ENCODE data around the gene NT5DC1.
"Not testable (repeated sequence)": the region's sequence is repeated elsewhere in the genome, so short reads cannot be mapped to it uniquely, and the experiment has no call there.

Gene NT5DC1

DNA sequence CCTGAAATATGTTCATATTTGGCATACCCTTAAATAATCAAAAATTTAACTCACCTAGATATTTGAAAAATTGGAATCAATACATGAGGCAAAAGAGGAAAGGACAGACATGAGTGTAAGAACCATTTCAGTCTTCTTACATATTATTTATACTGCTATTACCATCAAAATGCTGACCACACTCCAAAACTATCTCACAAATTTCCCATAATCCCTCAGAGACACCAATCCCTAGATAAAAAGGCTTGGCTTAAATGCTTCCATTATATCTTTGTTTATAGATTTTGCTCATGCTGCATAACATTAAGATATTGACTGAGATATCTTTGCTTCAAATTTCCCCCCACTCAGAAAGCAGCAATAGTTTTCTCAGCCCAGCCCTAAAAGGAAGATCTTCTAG is 11.7 kb upstream of the NT5DC1 start:
- DNase-seq (ENCODE audit: low read depth in 2 of 2, low spot score in 1 of 2) = no peak

DNA sequence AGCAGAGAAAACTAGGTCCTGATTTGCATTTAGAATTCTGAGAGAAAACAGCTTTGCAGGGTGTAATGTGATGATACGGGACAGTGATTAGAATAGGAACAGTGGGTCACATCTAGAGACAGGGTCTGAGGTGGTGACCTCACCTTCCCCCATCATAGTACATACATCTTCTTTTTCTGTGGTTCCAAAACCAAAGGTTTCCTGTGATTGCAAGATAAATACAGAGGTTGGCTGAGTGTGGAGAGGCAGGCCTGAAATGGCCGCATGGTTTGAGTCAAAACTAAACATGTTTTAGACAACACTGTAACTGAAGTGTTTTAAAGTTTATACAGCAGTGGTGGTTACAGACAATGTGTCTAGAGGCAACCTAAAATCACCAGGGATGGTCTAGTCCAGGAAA is 10.4 kb upstream of the NT5DC1 start:
- no peak for DNase-seq (ENCODE audit: low read depth in 2 of 2, low spot score in 1 of 2)

DNA sequence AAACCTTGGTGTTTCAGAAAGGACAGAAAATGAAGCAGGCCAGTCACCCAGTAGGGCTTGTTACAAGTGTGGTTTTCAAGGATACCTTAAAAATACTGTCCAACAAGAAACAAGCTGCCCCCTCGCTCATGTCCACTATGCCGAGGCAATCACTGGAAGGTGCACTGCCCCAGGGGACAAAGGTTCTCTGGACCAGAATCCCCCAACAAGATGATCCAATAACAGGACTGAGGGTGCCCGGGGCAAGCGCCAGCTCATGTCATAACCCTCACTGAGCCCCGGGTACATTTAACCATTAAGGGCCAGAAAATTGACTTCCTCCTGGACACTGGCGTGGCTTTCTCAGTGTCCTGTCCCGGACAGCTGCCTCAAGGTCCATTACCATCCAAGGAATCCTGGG is 6.6 kb upstream of the NT5DC1 start:
- DNase-seq (ENCODE audit: low read depth in 2 of 2, low spot score in 1 of 2) = no peak

DNA sequence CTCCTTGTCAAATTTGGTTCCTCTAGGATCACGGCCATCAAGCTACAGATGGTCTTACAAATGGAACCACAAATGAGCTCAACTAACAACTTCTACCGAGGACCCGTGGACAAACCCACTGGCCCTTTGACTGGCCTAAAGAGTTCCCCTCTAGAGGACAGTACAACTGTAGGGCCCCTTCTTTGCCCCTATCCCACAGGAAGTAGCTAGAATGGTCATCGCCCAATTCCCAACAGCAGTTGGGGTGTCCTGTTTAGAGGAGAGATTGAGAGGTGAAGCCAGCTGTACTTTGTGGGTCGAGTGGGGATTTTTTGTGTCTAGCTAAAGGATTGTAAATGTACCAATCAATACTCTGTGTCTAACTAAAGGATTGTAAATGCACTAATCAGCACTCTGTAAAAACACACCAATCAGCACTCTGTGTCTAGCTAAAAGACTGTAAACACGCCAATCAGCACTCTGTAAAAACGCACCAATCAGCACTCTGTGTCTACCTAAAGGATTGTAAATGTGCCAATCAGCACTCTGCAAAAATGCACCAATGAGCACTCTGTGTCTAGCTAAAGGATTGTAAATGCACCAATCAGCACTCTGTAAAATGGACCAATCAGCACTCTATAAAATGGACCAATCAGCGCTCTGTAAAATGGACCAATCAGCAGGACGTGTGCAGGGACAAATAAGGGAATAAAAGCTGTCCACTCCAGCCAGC is 4.4 kb upstream of the NT5DC1 start:
- not testable (repeated sequence) for DNase-seq (ENCODE audit: low read depth in 2 of 2, low spot score in 1 of 2)

DNA sequence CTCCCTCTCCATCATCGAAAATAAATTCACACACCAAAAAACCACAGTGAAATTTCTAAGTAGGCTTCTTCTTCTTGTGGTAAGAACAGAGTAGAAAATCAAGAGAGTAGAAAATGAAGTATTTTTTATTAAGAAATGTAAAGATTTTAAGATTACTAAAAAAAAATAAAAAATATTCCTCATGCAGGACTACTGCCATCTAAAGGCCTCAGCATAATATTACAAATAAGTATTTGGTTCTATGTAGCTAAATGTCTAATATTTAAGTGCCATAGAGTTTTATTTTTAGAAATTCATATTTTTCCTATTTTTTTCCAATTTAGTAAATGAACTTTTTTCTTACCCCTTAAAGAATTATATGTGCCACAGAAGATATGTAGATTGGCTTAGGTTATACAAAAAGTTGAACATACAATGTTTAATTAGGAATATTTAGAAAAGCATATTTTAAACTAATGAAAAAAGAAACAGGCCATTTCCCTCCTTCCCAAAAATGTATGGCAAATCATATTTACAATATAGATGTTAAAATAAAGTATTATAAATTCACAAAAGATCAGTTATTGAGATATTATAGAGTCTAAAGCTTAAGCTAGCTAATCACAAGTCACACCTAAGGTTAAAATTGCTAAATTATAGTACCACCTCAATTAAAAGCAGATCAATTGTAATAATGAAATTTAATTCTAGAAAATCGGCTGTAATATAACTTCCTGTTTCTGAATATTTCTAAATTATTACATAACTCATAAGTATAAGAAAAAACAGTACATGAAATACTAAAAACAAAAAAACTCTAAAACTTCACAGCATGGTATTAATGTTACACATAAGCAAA is 3.5 kb upstream of the NT5DC1 start:
- DNase-seq (ENCODE audit: low read depth in 2 of 2, low spot score in 1 of 2) = no peak

DNA sequence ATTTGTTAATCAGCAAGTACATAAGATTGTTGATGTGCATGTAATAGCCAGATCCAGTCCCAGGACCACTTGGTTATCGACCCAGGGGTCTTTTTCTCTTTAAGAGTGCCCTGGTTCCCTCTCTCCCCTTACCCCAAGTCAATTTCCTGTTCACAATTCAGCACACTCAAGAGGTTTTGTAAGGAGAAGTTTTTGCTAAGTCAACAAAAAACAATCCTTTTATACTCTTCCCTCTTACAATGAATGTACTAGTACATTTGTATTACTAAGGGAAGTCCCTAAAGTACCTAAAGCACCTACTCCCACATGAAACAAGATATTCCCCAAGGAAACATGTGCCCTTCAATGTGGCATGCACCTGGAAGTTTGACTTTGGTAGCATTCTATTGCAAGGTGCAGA is 1.6 kb upstream of the NT5DC1 start:
- DNase-seq (ENCODE audit: low read depth in 2 of 2, low spot score in 1 of 2) = no peak

DNA sequence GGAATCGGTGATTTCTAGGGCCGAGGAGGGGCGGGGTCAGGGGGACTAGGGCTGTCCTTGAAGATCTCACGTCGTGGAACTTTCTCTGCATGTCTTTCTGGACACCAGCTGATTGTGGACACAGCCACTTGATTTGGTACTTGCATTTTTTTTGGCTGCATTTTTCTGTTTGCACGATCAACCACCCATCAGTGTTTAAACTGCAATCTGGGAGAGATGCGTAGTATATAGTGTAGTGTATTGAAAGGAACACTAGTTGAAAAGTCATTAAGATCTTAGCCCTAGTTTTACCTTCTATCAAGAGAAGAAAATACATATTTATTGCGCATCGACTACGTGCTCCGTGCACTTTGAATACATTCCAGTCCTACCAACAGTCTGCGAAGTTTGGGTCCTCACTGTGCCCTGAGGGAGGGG is 657 bp downstream of the NT5DC1 start:
- no peak for DNase-seq (ENCODE audit: low read depth in 2 of 2, low spot score in 1 of 2)

DNA sequence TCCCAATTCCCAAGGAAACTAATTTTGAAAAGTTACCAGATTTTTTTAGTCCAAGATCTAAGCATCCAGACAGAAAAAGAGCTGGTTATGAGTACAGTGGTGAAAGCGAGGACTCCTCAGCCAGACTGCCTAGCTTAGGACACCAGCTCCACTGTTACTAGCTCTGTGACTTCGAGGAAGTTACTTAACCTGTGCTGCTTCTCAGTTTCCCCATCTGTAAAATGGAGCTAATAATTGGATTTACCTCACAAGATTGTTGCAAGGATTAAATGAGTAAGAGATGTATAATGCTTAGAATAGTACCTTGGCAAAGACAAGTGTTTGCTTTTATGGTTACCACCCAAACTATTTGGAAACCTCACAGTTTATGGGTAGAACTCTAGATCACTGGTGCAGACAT is 1.1 kb downstream of the NT5DC1 start:
- no peak for DNase-seq (ENCODE audit: low read depth in 2 of 2, low spot score in 1 of 2)

DNA sequence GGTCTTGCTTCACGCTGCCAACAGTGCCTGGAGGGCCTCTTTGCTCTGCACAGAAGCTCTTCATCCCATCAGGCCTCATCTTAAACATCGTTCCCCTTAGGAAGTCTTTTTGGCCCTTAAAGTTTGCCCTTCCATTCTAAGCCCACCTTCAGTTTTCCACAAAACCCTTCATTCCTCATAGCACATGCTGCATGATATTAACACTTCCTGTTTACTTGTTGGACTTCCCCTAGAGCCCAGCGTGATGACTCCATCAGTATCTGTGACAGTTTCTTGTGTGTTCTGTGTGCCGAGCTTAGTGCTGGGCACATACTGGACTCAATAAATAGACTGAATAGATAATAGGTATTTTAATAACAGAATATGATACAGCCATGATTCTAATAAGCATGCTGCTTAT is 2.2 kb downstream of the NT5DC1 start:
- no peak for DNase-seq (ENCODE audit: low read depth in 2 of 2, low spot score in 1 of 2)

DNA sequence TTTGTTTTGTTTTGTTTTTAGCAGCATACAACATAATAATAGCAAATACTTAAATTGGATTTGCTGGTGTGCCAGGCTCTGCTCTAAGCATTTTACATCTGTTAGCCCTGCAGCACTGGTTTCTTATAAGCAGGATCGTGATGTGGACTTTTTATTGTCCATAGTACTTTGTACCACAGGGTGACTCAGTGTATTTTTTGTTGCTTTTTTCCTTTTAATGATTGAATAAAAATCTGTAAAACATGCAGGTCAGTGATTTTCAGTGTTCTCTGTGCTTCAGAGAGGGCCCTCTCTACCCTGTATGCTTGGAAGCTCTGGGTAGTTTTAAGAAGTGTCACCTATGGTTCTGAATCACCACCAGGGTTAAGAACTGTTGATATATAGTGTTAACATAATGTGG is 4.0 kb downstream of the NT5DC1 start:
- no peak for DNase-seq (ENCODE audit: low read depth in 2 of 2, low spot score in 1 of 2)

DNA sequence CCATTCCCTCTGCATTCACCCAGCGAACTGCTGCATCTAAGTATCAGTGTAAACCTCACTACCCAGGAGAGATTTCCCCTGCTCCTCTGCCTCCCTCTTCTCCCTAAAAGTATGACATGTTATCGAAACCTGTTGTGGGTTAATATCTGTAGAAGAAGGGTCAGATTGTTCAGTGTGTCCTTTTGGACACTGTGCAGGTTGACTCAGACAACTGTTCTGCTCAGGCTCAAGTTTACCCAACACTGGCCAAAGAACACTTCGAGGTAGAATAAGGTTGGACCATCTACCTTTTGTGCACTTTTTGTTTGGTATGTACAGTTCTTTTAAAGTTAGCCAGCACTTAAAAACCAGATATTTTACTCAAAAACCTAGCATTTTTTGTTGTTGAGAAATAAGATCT is 4.6 kb downstream of the NT5DC1 start:
- no peak for DNase-seq (ENCODE audit: low read depth in 2 of 2, low spot score in 1 of 2)

DNA sequence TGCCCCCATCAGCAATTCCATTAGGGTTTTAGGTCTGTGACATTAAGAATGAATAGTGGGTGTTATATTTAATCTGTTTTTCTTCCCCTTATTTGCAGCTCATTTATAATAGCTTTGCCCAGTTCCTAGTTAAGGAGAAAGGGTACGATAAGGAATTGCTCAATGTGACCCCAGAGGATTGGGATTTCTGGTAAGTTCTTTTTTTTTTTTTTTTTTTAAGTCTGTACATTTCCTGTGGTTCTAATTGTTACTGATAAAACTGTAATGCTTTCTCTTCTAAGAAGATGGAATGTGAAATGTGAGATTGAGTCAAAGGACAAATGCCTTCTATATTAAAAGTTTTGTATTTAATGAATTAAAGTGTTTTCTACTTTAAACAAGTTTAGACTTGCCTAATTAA is 5.5 kb downstream of the NT5DC1 start:
- DNase-seq (ENCODE audit: low read depth in 2 of 2, low spot score in 1 of 2) = no peak

DNA sequence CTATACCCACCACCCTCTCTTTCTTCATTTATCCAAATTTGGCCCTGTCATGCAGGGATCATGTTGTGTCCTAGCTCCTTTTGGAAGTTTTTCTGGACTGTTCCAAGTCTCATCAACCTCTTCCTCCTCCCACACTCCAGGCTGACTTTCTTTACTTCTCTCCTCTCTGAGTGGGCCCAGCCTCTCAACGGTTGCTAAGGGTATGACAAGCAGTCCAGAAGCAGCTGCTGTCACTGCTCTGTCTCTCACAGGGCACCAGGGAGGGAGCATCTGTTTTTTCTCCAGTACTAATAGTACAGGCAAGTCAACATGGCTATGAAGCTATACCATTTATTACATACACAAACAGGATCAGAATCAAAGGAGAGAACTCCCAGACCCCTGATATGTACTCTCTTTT is 8.2 kb downstream of the NT5DC1 start:
- no peak for DNase-seq (ENCODE audit: low read depth in 2 of 2, low spot score in 1 of 2)

DNA sequence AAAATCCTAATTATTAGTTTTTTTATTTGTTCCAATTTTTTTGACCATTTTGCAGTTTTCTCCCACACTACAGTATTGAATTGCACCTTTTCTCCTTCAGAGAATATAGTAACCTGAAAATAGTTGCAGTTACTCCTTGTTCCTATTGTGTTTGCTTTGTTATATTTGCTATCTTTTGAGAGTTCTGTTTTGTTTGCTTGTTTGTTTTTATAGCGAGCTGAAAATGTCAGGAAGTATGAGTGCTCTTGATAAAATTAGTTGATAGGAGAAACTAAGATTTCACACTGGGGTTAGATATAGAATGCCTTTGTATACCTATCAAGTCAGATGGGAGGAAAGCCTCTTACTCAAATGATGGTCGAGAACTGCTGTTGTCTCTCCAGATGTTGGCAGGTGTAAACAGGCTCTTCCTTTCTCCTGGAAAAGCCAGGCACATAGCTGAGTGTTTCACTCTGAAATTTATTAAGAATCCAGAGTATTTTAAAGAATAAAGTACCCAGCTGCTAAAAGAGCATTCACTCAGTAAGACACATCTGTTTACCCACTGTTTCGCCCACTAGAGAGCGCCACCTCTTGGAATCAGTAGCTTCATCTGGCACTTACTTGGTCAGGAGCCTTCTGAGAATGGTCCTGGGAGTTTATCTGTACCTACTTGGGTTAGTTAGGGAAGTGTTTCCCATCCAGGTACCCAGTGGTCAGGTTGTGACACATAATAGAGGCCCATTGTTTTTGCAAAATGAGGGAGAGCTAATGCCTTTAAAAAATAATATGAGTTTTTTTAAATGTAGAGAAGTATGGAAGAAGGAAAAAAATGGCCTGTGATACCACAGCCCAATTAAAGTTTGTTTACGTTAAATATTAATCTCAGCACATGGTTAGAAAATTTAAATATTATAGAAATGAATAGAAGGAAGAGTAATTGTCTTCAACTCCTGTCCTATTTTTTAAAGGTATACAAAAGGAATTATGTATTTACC is 11.2 kb downstream of the NT5DC1 start:
- no peak for DNase-seq (ENCODE audit: low read depth in 2 of 2, low spot score in 1 of 2)

DNA sequence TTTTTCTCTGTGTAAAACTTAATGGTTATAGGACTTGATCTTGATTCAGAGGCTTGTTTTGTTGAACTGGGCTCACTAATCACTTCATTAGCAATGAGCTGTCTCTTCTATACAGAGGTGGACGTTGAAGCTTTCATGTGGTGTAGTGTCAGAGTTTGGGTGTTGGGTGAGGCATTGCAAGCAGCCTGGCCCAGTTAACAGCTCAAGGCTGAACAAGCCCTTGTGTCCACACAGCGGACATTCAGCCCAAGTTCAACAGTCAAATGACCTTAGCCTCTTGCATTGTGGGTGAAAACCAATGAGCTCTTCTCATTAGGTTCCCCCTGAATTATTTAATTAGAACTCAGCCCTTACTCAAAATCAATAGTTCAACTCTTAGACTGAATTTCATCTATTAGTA is 12.7 kb downstream of the NT5DC1 start:
- no peak for DNase-seq (ENCODE audit: low read depth in 2 of 2, low spot score in 1 of 2)

DNA sequence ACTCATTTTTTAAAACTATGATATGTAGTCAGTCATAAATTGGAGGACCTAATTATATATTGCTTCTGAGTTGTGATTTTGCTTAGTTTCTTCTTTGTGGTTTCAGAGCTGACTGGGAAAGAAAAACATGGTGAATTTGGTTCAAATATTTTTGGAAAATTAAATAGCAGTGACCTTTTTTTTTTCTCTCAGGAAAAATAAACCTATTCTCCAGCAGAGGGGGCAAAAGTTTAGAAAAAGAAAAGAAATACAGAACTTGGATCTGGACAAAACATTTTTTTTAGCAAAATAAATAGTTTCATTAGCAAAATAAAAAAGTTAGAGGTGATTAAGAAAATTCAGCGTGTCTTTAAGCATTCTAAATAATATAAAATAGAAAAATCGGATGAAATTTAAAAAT is 15.1 kb downstream of the NT5DC1 start:
- no peak for DNase-seq (ENCODE audit: low read depth in 2 of 2, low spot score in 1 of 2)

DNA sequence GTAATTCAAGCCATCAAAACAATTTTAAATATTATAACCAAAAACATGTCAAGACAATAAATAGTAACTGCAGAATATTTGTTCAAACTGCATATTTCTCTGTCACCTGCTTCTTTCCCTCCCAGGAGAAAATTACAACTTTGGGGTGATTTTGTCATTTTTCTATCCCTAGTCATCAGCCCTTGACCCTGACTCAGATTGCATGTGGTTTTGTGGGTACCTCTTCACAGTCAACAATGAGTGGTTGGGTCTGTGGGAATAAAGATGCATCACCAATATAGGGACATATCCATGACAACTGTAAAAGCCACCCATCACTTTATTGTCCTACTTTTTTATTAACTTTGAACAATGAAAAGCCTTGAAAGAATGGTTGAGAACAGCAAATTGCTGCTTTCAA is 18.0 kb downstream of the NT5DC1 start:
- DNase-seq (ENCODE audit: low read depth in 2 of 2, low spot score in 1 of 2) = no peak

DNA sequence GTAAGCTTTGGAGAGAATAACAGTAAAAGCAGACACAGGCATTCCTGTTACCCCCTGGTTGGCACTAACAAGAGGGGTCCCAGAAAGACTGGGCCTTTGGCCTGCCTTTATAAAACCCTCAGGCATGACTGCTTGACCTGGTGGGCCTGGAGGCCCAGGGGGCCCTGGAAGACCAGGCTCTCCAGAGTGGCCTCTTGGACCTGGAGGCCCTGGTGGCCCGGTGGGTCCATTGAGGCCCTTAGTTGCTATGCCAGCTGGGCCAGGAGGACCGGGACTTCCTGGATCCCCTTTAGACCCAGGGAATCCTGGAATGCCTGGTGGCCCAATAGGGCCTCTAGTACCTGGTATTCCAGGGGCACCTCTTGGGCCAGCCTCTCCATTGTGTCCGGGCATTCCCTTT is 19.8 kb downstream of the NT5DC1 start:
- DNase-seq (ENCODE audit: low read depth in 2 of 2, low spot score in 1 of 2) = no peak

DNA sequence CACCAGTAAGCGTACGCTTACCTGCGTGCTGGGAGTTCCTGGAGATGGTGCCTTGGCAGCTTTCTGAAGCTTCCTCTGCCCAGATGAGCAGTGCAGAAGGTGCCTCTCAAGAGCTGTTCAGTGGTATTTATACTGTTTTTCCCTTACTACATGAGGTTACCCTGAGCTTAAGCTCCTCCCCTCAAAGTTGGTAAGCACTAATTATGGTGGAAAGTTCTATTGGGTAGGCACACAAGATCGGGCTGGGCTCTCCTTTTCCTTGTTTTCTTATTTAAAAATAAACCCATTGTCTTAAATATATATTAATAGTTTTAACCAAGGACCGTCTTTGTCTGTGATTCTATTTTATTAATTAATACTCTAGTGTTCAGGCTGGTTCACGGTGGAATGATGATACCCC is 25.4 kb downstream of the NT5DC1 start, which contains the start of gene COL10A1:
Gene COL10A1, minus strand, starts transcription at position 101 of the 400 bp plus-strand sequence. CDS start 640 bp downstream, outside the sequence.
- no peak for DNase-seq (ENCODE audit: low read depth in 2 of 2, low spot score in 1 of 2)

DNA sequence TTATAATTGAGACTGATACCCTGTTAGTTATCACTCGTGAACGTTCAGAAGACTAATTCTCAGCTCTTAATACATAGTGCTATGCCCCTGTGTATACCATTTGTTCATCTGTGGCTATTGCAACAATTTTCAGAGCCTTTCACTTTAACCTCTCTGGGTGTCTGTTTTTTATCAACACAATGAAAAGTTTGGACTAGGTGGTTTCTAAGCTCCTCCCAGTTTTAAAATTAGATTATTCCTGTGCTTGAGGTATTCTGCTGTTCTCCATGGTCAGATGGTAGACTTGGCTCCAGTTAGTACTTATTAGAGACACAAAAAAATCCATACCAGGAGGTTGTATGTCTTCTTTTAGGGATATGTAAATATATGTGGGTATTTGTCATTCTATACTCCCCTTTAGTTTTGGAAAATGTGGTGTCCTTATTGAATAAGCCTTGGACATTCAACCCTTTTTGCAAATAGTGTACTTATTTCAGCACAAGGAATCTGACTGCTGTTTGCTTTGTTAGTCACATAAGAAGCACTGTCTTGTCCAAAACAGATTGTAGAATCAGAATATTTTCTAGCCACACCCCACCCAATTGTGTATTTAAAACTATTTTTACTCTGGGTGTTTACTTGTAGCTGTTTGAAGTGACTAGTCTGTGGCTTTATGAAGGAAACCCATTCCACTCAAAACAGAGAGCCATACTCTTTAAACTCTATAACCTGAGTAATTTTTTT is 27.3 kb downstream of the NT5DC1 start:
- DNase-seq (ENCODE audit: low read depth in 2 of 2, low spot score in 1 of 2) = no peak

DNA sequence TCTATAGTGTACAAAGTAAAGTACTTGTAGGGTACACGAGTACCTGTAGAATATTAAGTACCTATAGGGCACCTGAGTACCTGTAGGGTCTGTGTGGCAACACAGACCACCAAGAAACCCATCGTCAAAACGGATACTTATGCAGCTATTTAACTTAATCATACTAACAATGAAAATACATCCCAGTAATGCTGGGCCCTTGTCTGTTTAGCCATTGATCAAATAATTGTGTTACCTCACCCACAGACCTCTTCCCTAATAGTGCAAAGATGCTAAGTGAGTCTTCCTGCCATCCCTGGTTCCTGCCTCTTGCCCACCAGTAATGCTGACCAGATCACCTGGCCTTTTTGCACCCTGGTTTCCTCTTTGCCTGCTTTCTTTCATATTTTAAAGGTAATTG is 32.8 kb downstream of the NT5DC1 start:
- no peak for DNase-seq (ENCODE audit: low read depth in 2 of 2, low spot score in 1 of 2)

All from stimulated activated CD8-positive, alpha-beta memory T cell treated with anti-CD3 and anti-CD28 coated beads, Interleukin-4, amount 100 ng/mL, for 4 hours (primary cell).